Myometrial cell (primary cell): ENCODE measurements around the gene NOL8. TPM values are rescaled to one million over a fixed set of nuclear protein-coding genes. Genes with fewer than 3 reads are reported as not detected.

Source experiments
- total RNA-seq: library from RNA; depleted of rRNA; stranded (reverse); fragments of >200 nt; gene quantifications from 2 replicates; pipeline ENCODE4 v1.2.3, GENCODE V29; 2015

Gene NOL8
- total RNA-seq: 7.2 and 14.4 TPM in 2 replicates

GRCh38 chr9:92325269-92325990 lies at the start of gene NOL8, which contains the start of gene CENPP:
Gene NOL8 (minus strand): TSS chr9:92325350. CDS start chr9:92324161, 1,189 bp downstream.
Gene CENPP (plus strand): TSS chr9:92325953.

GRCh38 chr9:92293452-92294296 lies 31.5 kb downstream of the NOL8 start, which contains the start of gene IARS1:
Gene IARS1 (minus strand): TSS chr9:92293697. CDS start chr9:92289419, 4,278 bp downstream.

Other genes starting within 250 kb of the NOL8 start
- 84.8 and 94.6 TPM in 2 replicates for gene SPTLC1, start 209.9 kb downstream of the NOL8 start, total RNA-seq
- 234 and 261 TPM in 2 replicates for gene IARS1, start 31.7 kb downstream of the NOL8 start, total RNA-seq
- 3.0 and 4.0 TPM in 2 replicates for gene CENPP, start 603 bp upstream of the NOL8 start, total RNA-seq
- gene OGN, start 79.2 kb upstream of the NOL8 start, total RNA-seq: under 0.01 and 0.18 TPM in 2 replicates
- gene OMD, start 99.1 kb upstream of the NOL8 start, total RNA-seq: under 0.01 TPM in 1 of 2 replicates, not detected in the other
- 1.4 and 2.1 TPM in 2 replicates for gene ASPN, start 157.2 kb upstream of the NOL8 start, total RNA-seq
- gene ECM2, start 210.6 kb upstream of the NOL8 start, total RNA-seq: 0.53 and 1.2 TPM in 2 replicates